ENCODE measurements around the gene TRUB1. TPM values are rescaled to one million over a fixed set of nuclear protein-coding genes. Genes with fewer than 3 reads are reported as not detected.

TRUB1 gene
- polyA plus RNA-seq, 1 of the 3 experiments (the other 2 are of a cell fraction) = 9.9 TPM

GRCh38 chr10:114920459-114920858 lies 17.5 kb upstream of the TRUB1 start:
- H3F3A ChIP-seq (replicated peaks; ENCODE audit: insufficient read depth) = peaks cover 8% of the 10 kb centered on the region
- no peak overlapping the region for H3K4me2 ChIP-seq
- H3K9me2 ChIP-seq = no peaks in the 10 kb centered on the region
- no peak for TF ChIP-seq SIN3A (IDR thresholded peaks at IDR 0.05; ENCODE audit: borderline replicate concordance, low read depth, low read length)
- TF ChIP-seq USF2 (IDR thresholded peaks at IDR 0.05; ENCODE audit: borderline replicate concordance, low read depth, low read length) = no peak
- no peak for TF ChIP-seq GATA2 (CRISPR knock-in tag; IDR thresholded peaks at IDR 0.05)
- no peak for TF ChIP-seq FOSL2 (IDR thresholded peaks at IDR 0.05; ENCODE audit: borderline replicate concordance, low read depth)
- TF ChIP-seq JUND (IDR thresholded peaks at IDR 0.05) = no peak
- TF ChIP-seq TCF12 (IDR thresholded peaks at IDR 0.05) = no peak
- 0 out of 2 replicates have a peak, but pooled peaks have one; percentile 23 for TF ChIP-seq NFIC (IDR thresholded peaks at IDR 0.05; ENCODE audit: borderline replicate concordance)
- peaks cover 0 to 8% of the 10 kb centered on the region in 2 experiments; a peak in 3 of 4 replicates for H3K4me1 ChIP-seq (ENCODE audit: control insufficient read depth in 1 of 2, insufficient read depth in 2 of 2, low read depth in 1 of 2, low read length in 1 of 2)
- no peaks in the 10 kb centered on the region for H3K27me3 ChIP-seq (ENCODE audit: insufficient read depth)
- no peak overlapping the region for H3K4me3 ChIP-seq (ENCODE audit: low read depth in 2 of 2, low read length in 1 of 2)
- H3K36me3 ChIP-seq (replicated peaks in 1 of 2; ENCODE audit: control insufficient read depth in 1 of 2, insufficient read depth in 2 of 2, low read length in 1 of 2) = no peaks in the 10 kb centered on the region
- POLR2A ChIA-PET = no interaction called here
- CTCF ChIA-PET = no interaction called here
- WGBS (ENCODE audit: low lambda C conversion rate) = 82% methylated on average over 1 of the region's 1 CpG
- H3K27ac ChIP-seq (ENCODE audit: low read depth in 2 of 2, low read length in 1 of 2) = no peak overlapping the region
- no peaks in the 10 kb centered on the region for H3K79me2 ChIP-seq (ENCODE audit: insufficient read depth)
- H4K20me1 ChIP-seq (ENCODE audit: insufficient read depth) = no peaks in the 10 kb centered on the region
- no peaks in the 10 kb centered on the region for H3K9me3 ChIP-seq
- no peak overlapping the region for H3K9ac ChIP-seq
- H2AFZ ChIP-seq (ENCODE audit: low read depth) = no peak overlapping the region
- DNase-seq = no peak

- no peak overlapping the region for H3K9ac ChIP-seq
- H3K27ac ChIP-seq (ENCODE audit: low read depth in 2 of 2, low read length in 1 of 2) = no peak overlapping the region
- H3K4me1 ChIP-seq (ENCODE audit: control insufficient read depth in 1 of 2, insufficient read depth in 2 of 2, low read depth in 1 of 2, low read length in 1 of 2) = peaks cover 2 to 15% of the 10 kb centered on the region in 2 experiments; a peak in 3 of 4 replicates
- no peak overlapping the region for H3K4me3 ChIP-seq (ENCODE audit: low read depth in 2 of 2, low read length in 1 of 2)
- no peak for DNase-seq
- H3K27me3 ChIP-seq (ENCODE audit: insufficient read depth) = no peaks in the 10 kb centered on the region
- H4K20me1 ChIP-seq (ENCODE audit: insufficient read depth) = no peaks in the 10 kb centered on the region
- no peaks in the 10 kb centered on the region for H3K79me2 ChIP-seq (ENCODE audit: insufficient read depth)
- H3K9me2 ChIP-seq = no peaks in the 10 kb centered on the region
- ChIA-PET CTCF (interaction anchor here (1.1 kb wide), 1 partner anchor 45 kb away, joined by 3 read pairs; no protein-coding TSS in a partner anchor), POLR2A (no interaction called here)
- TF ChIP-seq RCOR1 (IDR thresholded peaks at IDR 0.05; ENCODE audit: low read length) (no peak), RFX5 (IDR thresholded peaks at IDR 0.05; ENCODE audit: low read length) (no peak), MAX (IDR thresholded peaks at IDR 0.05; ENCODE audit: low read depth) (no peak), CHD2 (IDR thresholded peaks at IDR 0.05; ENCODE audit: low read length, partially characterized antibody) (no peak), USF2 (IDR thresholded peaks at IDR 0.05; ENCODE audit: borderline replicate concordance, low read depth, low read length) (no peak), YY1 (IDR thresholded peaks at IDR 0.05; ENCODE audit: low read depth) (no peak), GABPA (IDR thresholded peaks at IDR 0.05; ENCODE audit: low read depth) (no peak), SMC3 (IDR thresholded peaks at IDR 0.05; ENCODE audit: low read depth, low read length) (no peak), SIN3A (IDR thresholded peaks at IDR 0.05; ENCODE audit: borderline replicate concordance, low read depth, low read length) (no peak), ELF1 (IDR thresholded peaks at IDR 0.05) (no peak)
- H3K9me3 ChIP-seq = no peaks in the 10 kb centered on the region
- peaks cover 16% of the 10 kb centered on the region for H3F3A ChIP-seq (replicated peaks; ENCODE audit: insufficient read depth)
- WGBS (ENCODE audit: low lambda C conversion rate) = 81% methylated on average over 4 of the region's 4 CpGs
- no peaks in the 10 kb centered on the region for H3K36me3 ChIP-seq (replicated peaks in 1 of 2; ENCODE audit: control insufficient read depth in 1 of 2, insufficient read depth in 2 of 2, low read length in 1 of 2)
- no peak overlapping the region for H2AFZ ChIP-seq (ENCODE audit: low read depth)
- H3K4me2 ChIP-seq = no peak overlapping the region
Observed at GRCh38 chr10:114922003-114922402, 16.0 kb upstream of the TRUB1 start.

Data from SK-N-SH (cell line).